HepG2 (cell line): ENCODE data around the gene DMGDH. TPM values are rescaled to one million over a fixed set of nuclear protein-coding genes. Genes with fewer than 3 reads are reported as not detected.

Experiments
- BCL3 ChIP-seq: sonication (generic); formaldehyde crosslinking; IDR thresholded peaks from 2 replicates; pipeline ENCODE4 v1.5.1; 2020; ENCODE audit warnings: mild to moderate bottlenecking, missing genetic modification reagents, moderate library complexity
- CEBPG ChIP-seq: IDR thresholded peaks from 2 replicates; pipeline ENCODE4 v1.6.1; 2016
- CENPBD1 ChIP-seq: sonication (generic); formaldehyde crosslinking; IDR thresholded peaks from 2 replicates; pipeline ENCODE4 v1.8.0; 2022; ENCODE audit warnings: missing genetic modification reagents, low read depth, mild to moderate bottlenecking, borderline replicate concordance
- GFI1 ChIP-seq: sonication (generic); formaldehyde crosslinking; IDR thresholded peaks from 2 replicates; pipeline ENCODE4 v1.5.0; 2020; ENCODE audit warnings: missing genetic modification reagents, mild to moderate bottlenecking, borderline replicate concordance
- HNF4G ChIP-seq, 2 experiments: sonication (generic) in 1 of 2; formaldehyde crosslinking in 1 of 2; IDR thresholded peaks; 2 replicates each; pipeline versions ENCODE4 v1.4.0 to v1.6.1; 2011 to 2020; ENCODE audit warnings: borderline replicate concordance in 2 of 2, low read depth in 2 of 2, mild to moderate bottlenecking in 2 of 2, low read length in 1 of 2, missing genetic modification reagents in 1 of 2, moderate library complexity in 1 of 2
- HNRNPH1 ChIP-seq: fragments of 200-400 bp; formaldehyde crosslinking; optimal IDR thresholded peaks from 2 replicates; pipeline ENCODE3; 2017; ENCODE audit warnings: mild to moderate bottlenecking, low read depth, low read length
- MAFF ChIP-seq: IDR thresholded peaks from 2 replicates; pipeline ENCODE4 v1.6.1; 2011; ENCODE audit warnings: low read depth, low read length, improper control_type of control experiment
- MED1 ChIP-seq: sonication (generic); formaldehyde crosslinking; IDR thresholded peaks from 2 replicates; pipeline ENCODE4 v1.4.0; 2020; ENCODE audit warnings: missing genetic modification reagents
- MTF2 ChIP-seq: sonication (generic); formaldehyde crosslinking; IDR thresholded peaks from 2 replicates; pipeline ENCODE4 v1.5.0; 2020; ENCODE audit warnings: missing genetic modification reagents, borderline replicate concordance
- NFE2 ChIP-seq: sonication (generic); formaldehyde crosslinking; IDR thresholded peaks from 2 replicates; pipeline ENCODE4 v1.4.0; 2020; ENCODE audit warnings: missing genetic modification reagents
- NR3C1 ChIP-seq: sonication (generic); formaldehyde crosslinking; IDR thresholded peaks from 2 replicates; pipeline ENCODE4 v1.4.0; 2020; ENCODE audit warnings: missing genetic modification reagents
- PHF21A ChIP-seq: sonication (generic); formaldehyde crosslinking; IDR thresholded peaks from 2 replicates; pipeline ENCODE4 v1.5.0; 2020; ENCODE audit warnings: mild to moderate bottlenecking, missing genetic modification reagents
- RBM22 ChIP-seq: fragments of 200-400 bp; formaldehyde crosslinking; optimal IDR thresholded peaks from 2 replicates; pipeline ENCODE3; 2017; ENCODE audit warnings: mild to moderate bottlenecking, low read length, moderate library complexity
- THYN1 ChIP-seq: sonication (generic); formaldehyde crosslinking; IDR thresholded peaks from 2 replicates; pipeline ENCODE4 v1.8.1; 2023; ENCODE audit warnings: low read depth, mild to moderate bottlenecking, moderate library complexity, missing genetic modification reagents, borderline replicate concordance
- TRIM22 ChIP-seq: fragments of 450-650 bp; IDR thresholded peaks from 2 replicates; pipeline ENCODE4 v1.6.1; 2017
- ZBTB34 ChIP-seq: sonication (generic); formaldehyde crosslinking; IDR thresholded peaks from 2 replicates; pipeline ENCODE4 v1.8.0; 2022; ENCODE audit warnings: mild to moderate bottlenecking, missing genetic modification reagents
- ZFP82 ChIP-seq: sonication (generic); formaldehyde crosslinking; IDR thresholded peaks from 2 replicates; pipeline ENCODE4 v1.5.1; 2020; ENCODE audit warnings: mild to moderate bottlenecking, missing genetic modification reagents, borderline replicate concordance
- ZMYM4 ChIP-seq: sonication (generic); formaldehyde crosslinking; IDR thresholded peaks from 2 replicates; pipeline ENCODE4 v1.8.1; 2023; ENCODE audit warnings: mild to moderate bottlenecking, missing genetic modification reagents
- ZNF10 ChIP-seq: sonication (generic); formaldehyde crosslinking; IDR thresholded peaks from 2 replicates; pipeline ENCODE4 v1.4.0; 2020; ENCODE audit warnings: mild to moderate bottlenecking, low read depth, missing genetic modification reagents, borderline replicate concordance
- ZNF354B ChIP-seq: sonication (generic); formaldehyde crosslinking; IDR thresholded peaks from 2 replicates; pipeline ENCODE4 v1.8.0; 2022; ENCODE audit warnings: mild to moderate bottlenecking, missing genetic modification reagents
- ZNF780A ChIP-seq: sonication (generic); formaldehyde crosslinking; IDR thresholded peaks from 2 replicates; pipeline ENCODE4 v1.8.0; 2022; ENCODE audit warnings: mild to moderate bottlenecking, missing genetic modification reagents, moderate library complexity
- ZNF83 ChIP-seq: sonication (generic); formaldehyde crosslinking; IDR thresholded peaks from 2 replicates; pipeline ENCODE4 v1.4.0; 2020; ENCODE audit warnings: missing genetic modification reagents, mild to moderate bottlenecking, borderline replicate concordance
- polyA plus RNA-seq, 8 experiments: library from polyadenylated mRNA; depleted of rRNA in 3 of 8; stranded (reverse) in 7 of 8; unstranded in 1 of 8; fragments of >200 nt; fragmentation: Illumina TruSeq in 4 of 8; extraction: Trizol in 4 of 8; gene quantifications; 2 replicates each; pipeline versions ENCODE4 v1.2.1 to v1.2.3, GENCODE V29; 2011 to 2016; ENCODE audit warnings: low read depth in 4 of 8, missing spikeins in 1 of 8, mixed read lengths in 1 of 8; ENCODE audit not compliant: insufficient read depth in 1 of 8
- total RNA-seq, 5 experiments: library from RNA; depleted of rRNA; stranded (reverse); fragments of >200 nt; fragmentation: Illumina TruSeq; extraction: Trizol; gene quantifications; 2 replicates each; pipeline ENCODE4 v1.2.3, GENCODE V29; 2016; ENCODE audit warnings: low read depth in 1 of 5
- TF ChIP-seq, protein P1 (sequence below): sonication (generic); formaldehyde crosslinking; IDR thresholded peaks from 2 replicates; pipeline ENCODE4 v1.8.1; 2023; ENCODE audit warnings: mild to moderate bottlenecking, missing genetic modification reagents
- TF ChIP-seq, protein P2 (sequence below): sonication (generic); formaldehyde crosslinking; IDR thresholded peaks from 2 replicates; pipeline ENCODE4 v1.8.0; 2022; ENCODE audit warnings: missing genetic modification reagents, mild to moderate bottlenecking, inconsistent platforms, borderline replicate concordance

DMGDH gene
- total and polyA plus RNA-seq, 2 of the 13 experiments (the other 11 are each of a cell fraction or from before 2014, with no cell fraction given): 3.6 to 7.9 TPM

- no peak for TF ChIP-seq PHF21A (CRISPR knock-in tag)
- TF ChIP-seq, protein P1, sequence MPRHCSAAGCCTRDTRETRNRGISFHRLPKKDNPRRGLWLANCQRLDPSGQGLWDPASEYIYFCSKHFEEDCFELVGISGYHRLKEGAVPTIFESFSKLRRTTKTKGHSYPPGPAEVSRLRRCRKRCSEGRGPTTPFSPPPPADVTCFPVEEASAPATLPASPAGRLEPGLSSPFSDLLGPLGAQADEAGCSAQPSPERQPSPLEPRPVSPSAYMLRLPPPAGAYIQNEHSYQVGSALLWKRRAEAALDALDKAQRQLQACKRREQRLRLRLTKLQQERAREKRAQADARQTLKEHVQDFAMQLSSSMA (CRISPR knock-in tag): no peak
- no peak for TF ChIP-seq ZNF354B (CRISPR knock-in tag)
- no peak for TF ChIP-seq CENPBD1 (CRISPR knock-in tag)
- no peak for TF ChIP-seq RBM22
- peak; percentile 27; the same call in 1 of the 2 replicates for TF ChIP-seq ZMYM4 (CRISPR knock-in tag)
- TF ChIP-seq ZNF780A (CRISPR knock-in tag): no peak
- TF ChIP-seq GFI1 (CRISPR knock-in tag): no peak
- no peak for TF ChIP-seq MAFF
- TF ChIP-seq HNRNPH1: no peak
- no peak for TF ChIP-seq NR3C1
- TF ChIP-seq HNF4G (IDR thresholded peaks at IDR 0.05; ENCODE audit: borderline replicate concordance, low read depth, low read length): no peak
- no peak for TF ChIP-seq HNF4G (CRISPR knock-in tag; IDR thresholded peaks at IDR 0.05; ENCODE audit: borderline replicate concordance, low read depth)
- no peak for TF ChIP-seq CEBPG (CRISPR knock-in tag)
- no peak for TF ChIP-seq MTF2 (CRISPR knock-in tag)
- TF ChIP-seq MED1 (CRISPR knock-in tag): no peak
- TF ChIP-seq ZBTB34: no peak
- TF ChIP-seq, protein P2, sequence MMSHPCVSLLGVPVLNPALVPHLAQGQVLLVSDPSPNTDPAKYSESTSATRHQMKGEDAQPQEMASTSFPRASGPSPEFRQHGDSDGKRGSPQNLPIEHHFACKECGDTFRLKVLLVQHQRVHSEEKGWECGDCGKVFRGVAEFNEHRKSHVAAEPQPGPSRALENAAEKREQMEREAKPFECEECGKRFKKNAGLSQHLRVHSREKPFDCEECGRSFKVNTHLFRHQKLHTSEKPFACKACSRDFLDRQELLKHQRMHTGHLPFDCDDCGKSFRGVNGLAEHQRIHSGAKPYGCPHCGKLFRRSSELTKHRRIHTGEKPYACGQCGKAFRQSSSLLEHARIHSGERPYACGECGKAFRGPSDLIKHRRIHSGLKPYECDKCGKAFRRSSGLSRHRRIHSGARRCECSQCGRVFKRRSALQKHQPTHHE: no peak
- TF ChIP-seq ZFP82 (CRISPR knock-in tag): no peak
- no peak for TF ChIP-seq NFE2
- TF ChIP-seq BCL3 (CRISPR knock-in tag): no peak
- no peak for TF ChIP-seq ZNF10
- TF ChIP-seq TRIM22: no peak
- TF ChIP-seq ZNF83 (CRISPR knock-in tag): no peak
- TF ChIP-seq THYN1 (CRISPR knock-in tag): no peak
These were observed 110.6 kb downstream of the DMGDH start (continued) for GRCh38 chr5:78958672-78959445.
